T-helper 2 cell treated with Interferon-gamma antibody and Interleukin-4, amounts not matched to agents 5 μg/mL and 100 μg/mL, for 36 hours (primary cell): ENCODE data around the gene NUP214.
"Not testable (repeated sequence)": the region's sequence is repeated elsewhere in the genome, so short reads cannot be mapped to it uniquely, and the experiment has no call there.

ENCODE experiments used
- DNase-seq: peaks from one replicate; pipeline ENCODE4 v3.0.0; 2021; ENCODE audit warnings: low spot score
- H3K27ac Mint-ChIP-seq: one replicate; pipeline ENCODE4 v1.8.0; 2021; ENCODE audit warnings: mild to moderate bottlenecking, mixed read lengths
- H3K27me3 Mint-ChIP-seq: one replicate; pipeline ENCODE4 v1.8.0; 2021; ENCODE audit warnings: low read depth, mixed read lengths
- H3K36me3 Mint-ChIP-seq: one replicate; pipeline ENCODE4 v1.8.0; 2021; ENCODE audit warnings: low read depth, mixed read lengths
- H3K4me1 Mint-ChIP-seq: one replicate; pipeline ENCODE4 v1.8.0; 2021; ENCODE audit warnings: low read depth, mixed read lengths
- H3K4me3 Mint-ChIP-seq: one replicate; pipeline ENCODE4 v1.8.0; 2022; ENCODE audit warnings: mild to moderate bottlenecking, moderate library complexity, mixed read lengths
- H3K9me3 Mint-ChIP-seq: one replicate; pipeline ENCODE4 v1.8.0; 2021; ENCODE audit warnings: mixed read lengths

NUP214 gene

DNA sequence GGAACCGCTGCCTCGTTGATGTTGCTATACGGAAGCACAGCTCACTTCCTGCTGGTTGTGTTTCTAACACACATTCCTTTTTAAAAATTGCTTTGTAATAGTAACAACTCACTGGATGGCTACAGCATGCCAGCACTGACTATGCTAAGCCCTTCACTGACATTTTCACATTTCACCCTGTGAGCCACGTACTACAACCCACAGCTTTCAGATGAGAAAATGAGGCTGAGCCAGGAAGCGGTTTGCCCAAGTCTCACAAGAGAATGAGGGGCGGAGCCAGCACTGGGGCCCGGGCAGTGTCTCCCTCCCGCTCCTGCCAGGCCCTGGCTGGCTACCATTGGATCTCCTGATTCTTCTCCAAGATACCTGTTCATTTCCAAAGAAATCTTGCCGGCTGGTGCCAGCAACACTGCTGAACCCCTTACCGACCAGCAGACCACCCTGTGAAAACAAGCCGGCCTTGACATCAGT is 112.6 kb downstream of the NUP214 start:
- DNase-seq, result peak; percentile 87
- Mint-ChIP-seq H3K9me3 (peaks cover 3% of the 10 kb centered on the region), H3K4me1 (peaks cover 31% of the 10 kb centered on the region), H3K36me3 (peaks cover 23% of the 10 kb centered on the region), H3K4me3 (peak overlapping the region; percentile 77), H3K27me3 (no peaks in the 10 kb centered on the region), H3K27ac (peak overlapping the region; percentile 90)

DNA sequence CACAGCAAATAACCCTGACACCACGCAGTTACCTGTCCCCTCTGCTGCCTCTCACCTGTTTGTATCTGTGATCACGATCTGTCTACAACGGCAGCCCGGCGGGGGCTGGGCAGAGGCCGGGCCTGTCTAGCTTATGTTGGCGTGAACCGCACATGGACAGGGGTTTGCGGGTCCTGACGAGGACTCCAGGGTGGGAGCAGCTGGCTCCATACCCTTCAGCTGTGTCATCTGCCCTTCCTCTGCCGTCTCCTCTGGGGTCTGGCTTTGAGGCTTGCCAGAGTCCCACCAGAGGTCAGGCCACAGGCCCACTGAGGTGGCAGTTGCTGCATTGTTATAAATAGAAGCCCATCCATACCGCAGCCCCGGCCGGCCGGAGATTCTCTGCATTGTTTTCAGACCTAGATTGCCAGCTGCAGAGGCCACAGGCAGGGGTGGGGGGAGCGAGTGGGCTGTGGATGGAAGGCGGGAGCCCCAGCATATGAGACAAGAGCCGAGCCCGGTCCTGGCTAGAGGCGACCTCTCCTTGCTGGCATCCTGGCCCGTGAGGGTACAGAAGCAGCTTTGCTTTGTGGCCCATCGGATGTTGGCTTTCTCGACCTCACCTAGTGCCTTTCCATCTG is 113.1 kb downstream of the NUP214 start:
- H3K9me3 Mint-ChIP-seq, result peaks cover 6% of the 10 kb centered on the region
- H3K27ac Mint-ChIP-seq, result peak overlapping the region; percentile 90
- peaks cover 21% of the 10 kb centered on the region for H3K36me3 Mint-ChIP-seq
- H3K27me3 Mint-ChIP-seq, result no peaks in the 10 kb centered on the region
- peaks cover 28% of the 10 kb centered on the region for H3K4me1 Mint-ChIP-seq
- DNase-seq, result no peak
- peak overlapping the region; percentile 77 for H3K4me3 Mint-ChIP-seq

DNA sequence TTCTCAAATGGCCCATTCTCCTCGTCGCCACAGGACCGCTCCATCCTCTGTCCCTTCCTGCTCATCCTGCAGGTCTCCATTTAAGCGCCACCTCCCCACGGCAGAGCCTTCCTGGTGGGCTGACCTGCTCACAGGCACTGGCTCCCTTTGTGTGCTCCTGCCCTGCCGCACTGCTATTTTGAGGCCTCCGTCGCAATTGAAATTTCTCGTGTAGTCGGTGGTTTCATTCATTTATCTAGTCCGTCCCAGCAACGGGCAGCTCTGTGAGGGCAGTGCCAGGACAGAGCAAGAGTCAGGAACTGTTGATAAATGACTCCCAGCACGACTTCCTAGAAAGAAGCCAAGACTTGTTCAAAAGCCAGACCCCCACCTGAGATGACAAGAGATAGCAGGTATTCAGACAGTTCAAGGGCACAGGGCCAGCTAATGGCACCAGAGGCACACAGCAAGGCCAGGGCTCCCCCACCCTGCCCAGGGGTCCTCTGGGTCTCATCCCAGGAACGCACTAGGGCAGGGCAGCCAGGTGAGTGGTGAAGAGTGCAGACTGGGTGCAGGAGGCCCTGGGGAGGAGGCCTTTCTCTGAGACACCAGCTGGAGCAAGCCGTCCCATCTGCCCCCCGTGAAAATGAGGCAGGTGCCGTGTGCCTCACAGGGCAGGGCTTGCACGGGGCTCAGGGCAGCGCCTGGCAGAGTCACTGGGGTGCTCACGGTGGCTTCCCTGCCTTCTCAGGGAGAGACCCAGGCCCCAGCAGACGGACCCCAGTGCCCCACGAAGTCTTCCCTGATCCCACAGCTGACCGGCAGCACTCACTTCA is 114.0 kb downstream of the NUP214 start:
- Mint-ChIP-seq H3K27me3 (no peaks in the 10 kb centered on the region), H3K36me3 (peaks cover 14% of the 10 kb centered on the region), H3K4me3 (peak overlapping the region; percentile 19), H3K4me1 (peaks cover 22% of the 10 kb centered on the region), H3K27ac (peak overlapping the region; percentile 81), H3K9me3 (peaks cover 6% of the 10 kb centered on the region)
- DNase-seq, result no peak

DNA sequence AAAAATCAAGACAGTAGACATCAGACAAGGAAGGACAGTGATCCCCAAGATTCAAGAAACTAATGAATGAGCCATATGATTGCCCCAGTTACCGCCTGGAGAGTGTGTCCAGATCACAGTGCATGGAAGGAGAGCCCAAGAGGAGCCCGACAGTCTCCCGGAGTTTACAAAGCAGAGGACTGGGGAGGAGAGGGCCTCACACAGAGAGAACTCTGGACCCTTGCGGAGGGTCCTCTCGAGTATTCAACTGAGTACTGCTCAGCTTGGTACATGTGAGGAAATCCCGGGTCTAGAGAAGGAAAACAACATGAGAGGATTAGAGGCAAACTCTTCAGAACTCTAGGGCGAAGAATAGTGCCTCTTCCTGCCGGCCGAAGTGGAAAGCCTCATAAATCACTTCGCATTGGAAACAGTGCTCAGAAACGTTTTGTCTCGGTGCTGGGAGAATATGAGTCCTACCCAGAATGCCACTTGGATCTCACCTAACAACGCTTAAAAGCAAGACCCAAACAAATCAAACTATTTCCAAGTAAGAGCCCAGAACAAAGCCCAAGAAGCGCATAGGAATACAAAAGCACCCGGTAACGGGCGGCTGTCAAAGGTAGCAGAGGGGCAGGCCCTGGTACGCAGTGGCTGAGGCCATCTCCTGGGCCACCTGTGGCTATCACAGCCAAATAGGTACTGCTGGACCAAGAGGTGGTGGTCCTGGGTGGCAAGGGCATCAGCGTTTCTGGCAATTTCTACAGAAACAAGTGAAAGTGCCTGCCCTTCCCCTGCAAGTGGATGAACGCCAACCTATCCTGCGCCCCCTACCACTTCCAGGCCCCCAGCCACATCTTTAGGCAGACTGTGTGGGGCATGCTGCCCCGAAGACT is 114.9 kb downstream of the NUP214 start:
- Mint-ChIP-seq H3K27me3 (no peaks in the 10 kb centered on the region), H3K9me3 (peaks cover 6% of the 10 kb centered on the region), H3K4me1 (peaks cover 21% of the 10 kb centered on the region), H3K4me3 (no peak overlapping the region), H3K36me3 (peaks cover 9% of the 10 kb centered on the region), H3K27ac (no peak overlapping the region)
- no peak for DNase-seq

DNA sequence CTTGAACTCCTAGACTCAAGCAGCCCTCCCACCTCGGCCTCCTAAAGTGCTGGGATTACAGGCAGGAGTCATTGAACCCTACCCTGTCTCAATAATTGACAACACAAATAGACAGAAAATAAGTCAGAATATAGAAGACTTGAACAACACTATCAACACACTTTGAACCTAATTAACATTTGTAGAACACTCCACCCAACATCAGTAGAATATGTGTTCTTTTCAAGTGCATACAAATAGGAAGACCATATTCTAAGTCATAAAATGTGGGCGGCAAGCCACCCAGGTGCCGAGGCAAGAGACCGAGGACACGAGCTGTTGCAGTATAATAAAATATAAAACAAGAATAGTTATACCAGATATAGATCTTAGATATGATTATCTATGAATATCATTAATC is 118.9 kb downstream of the NUP214 start:
- not testable (repeated sequence) for H3K4me3 Mint-ChIP-seq, H3K27me3 Mint-ChIP-seq, H3K27ac Mint-ChIP-seq, H3K36me3 Mint-ChIP-seq, H3K4me1 Mint-ChIP-seq, DNase-seq, H3K9me3 Mint-ChIP-seq

DNA sequence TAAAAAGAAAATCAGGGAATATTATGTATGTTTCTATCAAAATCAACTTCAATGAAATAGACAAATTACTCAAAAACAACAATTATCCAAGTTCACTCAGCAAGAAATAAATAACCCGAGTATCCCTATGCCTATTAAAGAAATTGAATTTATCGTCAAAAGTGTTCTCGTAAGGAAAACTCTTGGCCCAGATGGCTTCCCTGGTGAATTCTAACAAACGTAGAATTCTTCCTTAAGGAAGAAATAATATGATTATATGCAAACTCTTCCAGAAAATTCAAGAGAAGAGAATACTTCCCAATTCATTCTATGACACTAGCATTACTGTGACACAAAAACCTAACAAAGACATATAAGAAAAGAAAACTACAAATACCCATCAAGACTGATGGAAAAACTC is 121.2 kb downstream of the NUP214 start:
- no peaks in the 10 kb centered on the region for H3K27me3 Mint-ChIP-seq
- DNase-seq, result no peak
- peaks cover 6% of the 10 kb centered on the region for H3K9me3 Mint-ChIP-seq
- H3K4me3 Mint-ChIP-seq, result no peak overlapping the region
- no peak overlapping the region for H3K27ac Mint-ChIP-seq
- H3K4me1 Mint-ChIP-seq, result peaks cover 6% of the 10 kb centered on the region
- H3K36me3 Mint-ChIP-seq, result peaks cover 8% of the 10 kb centered on the region

DNA sequence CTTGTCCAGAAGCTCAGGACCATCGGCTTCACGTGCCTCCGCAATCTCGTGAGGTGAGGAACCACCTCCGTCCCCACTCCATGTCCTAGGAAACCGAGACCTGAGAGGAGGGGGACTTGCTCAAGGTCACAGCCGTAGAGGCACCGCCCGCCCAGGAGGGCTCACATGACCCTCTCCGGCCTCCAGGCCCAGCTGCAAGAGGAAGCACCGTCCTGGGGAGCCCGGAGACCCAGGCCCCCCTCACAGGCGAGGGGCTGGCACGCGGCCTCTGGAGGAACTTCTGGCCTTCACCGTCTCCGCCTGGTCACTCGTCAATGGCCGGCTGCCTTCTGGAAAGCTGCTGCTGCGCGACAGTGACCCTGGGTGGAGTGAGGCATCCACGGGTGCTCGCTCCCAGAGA is 126.7 kb downstream of the NUP214 start:
- Mint-ChIP-seq H3K27me3 (no peaks in the 10 kb centered on the region), H3K4me3 (peak overlapping the region; percentile 89), H3K9me3 (no peaks in the 10 kb centered on the region), H3K36me3 (peaks cover 6% of the 10 kb centered on the region), H3K27ac (peak overlapping the region; percentile 97), H3K4me1 (peaks cover 44% of the 10 kb centered on the region)
- DNase-seq, result no peak

DNA sequence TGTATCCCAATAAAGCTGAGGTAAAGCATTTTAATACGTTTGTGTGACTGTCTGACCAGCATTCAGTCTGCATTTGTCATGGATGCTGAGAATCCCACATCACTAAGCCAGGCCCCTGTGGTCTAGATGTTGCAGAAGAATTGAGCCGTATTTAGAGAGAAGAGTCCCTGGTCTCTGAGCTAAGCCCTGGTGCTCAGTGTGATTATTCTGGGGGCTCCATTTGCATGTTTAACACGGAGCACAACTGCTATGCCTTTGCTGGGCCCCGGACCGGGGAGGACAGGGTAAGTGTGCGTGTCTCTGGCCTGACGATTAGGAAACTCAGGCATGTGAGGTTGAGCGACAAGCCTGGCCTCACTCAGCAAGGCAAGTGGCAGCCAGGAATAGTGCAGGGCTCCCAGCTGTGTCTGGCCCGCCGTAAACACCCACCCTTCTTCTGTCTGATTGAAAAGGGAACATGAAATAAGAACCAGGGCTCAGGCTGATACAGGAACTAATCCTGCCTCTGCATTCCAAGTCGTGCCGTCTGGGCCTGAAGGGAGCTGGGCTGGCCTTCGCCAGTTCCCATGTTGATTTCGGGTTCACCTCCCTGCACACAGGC is 128.6 kb downstream of the NUP214 start:
- DNase-seq, result no peak
- H3K4me1 Mint-ChIP-seq, result peaks cover 50% of the 10 kb centered on the region

DNA sequence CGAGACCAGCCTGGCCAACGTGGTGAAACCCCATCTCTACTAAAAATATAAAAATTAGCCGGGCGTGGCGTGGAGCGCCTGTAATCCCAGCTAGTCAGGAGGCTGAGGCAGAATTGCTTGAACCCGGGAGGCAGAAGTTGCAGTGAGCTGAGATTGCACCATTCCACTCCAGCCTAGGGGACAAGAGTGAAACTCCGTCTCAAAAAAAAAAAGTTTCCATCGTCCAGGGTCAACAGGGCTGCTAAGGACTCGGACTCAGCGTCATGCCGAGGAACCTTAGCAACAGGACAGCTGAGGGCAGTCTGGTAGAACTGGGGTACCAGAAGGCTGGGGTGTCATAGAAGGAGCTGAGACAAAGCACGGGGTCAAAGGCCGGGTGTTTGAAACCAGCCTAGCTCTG is 129.2 kb downstream of the NUP214 start:
- Mint-ChIP-seq H3K27ac (peak overlapping the region; percentile 97), H3K4me1 (peaks cover 50% of the 10 kb centered on the region), H3K36me3 (peaks cover 17% of the 10 kb centered on the region), H3K9me3 (no peaks in the 10 kb centered on the region), H3K27me3 (no peaks in the 10 kb centered on the region), H3K4me3 (peak overlapping the region; percentile 34)
- DNase-seq, result no peak

More for the DNA sequence above, 128.6 kb downstream of the NUP214 start:
- Mint-ChIP-seq H3K27me3 (no peaks in the 10 kb centered on the region), H3K9me3 (no peaks in the 10 kb centered on the region), H3K36me3 (peaks cover 14% of the 10 kb centered on the region), H3K27ac (peak overlapping the region; percentile 97), H3K4me3 (peak overlapping the region; percentile 89)

DNA sequence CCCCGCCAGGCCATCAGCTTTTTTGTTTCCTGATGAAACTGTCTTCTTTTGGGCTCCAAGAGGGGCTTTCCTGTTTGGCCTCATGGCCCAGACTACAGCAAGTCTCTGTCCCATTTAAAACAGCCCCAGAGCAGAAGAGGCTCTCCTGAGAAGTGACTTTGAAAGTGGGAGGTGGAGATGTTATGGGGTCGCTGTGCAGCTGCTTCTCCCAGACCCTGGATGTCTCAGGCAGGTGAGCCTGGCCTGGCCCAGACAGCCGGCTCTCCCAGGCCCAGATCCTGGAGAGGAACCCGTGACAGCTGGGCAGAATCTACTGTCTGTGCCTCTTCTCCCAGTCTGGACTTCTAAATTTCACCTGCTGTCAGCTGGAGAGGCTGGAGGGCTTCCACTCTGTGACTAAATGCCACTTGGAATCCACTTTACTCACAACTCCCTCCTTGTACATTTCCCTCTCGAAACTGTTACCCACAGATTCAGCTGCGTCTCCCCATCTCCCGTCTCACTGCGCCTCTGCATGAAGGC is 130.4 kb downstream of the NUP214 start:
- Mint-ChIP-seq H3K4me3 (peak overlapping the region; percentile 82), H3K4me1 (peaks cover 50% of the 10 kb centered on the region), H3K9me3 (no peaks in the 10 kb centered on the region), H3K27ac (peak overlapping the region; percentile 98), H3K36me3 (peaks cover 25% of the 10 kb centered on the region), H3K27me3 (no peaks in the 10 kb centered on the region)
- no peak for DNase-seq

DNA sequence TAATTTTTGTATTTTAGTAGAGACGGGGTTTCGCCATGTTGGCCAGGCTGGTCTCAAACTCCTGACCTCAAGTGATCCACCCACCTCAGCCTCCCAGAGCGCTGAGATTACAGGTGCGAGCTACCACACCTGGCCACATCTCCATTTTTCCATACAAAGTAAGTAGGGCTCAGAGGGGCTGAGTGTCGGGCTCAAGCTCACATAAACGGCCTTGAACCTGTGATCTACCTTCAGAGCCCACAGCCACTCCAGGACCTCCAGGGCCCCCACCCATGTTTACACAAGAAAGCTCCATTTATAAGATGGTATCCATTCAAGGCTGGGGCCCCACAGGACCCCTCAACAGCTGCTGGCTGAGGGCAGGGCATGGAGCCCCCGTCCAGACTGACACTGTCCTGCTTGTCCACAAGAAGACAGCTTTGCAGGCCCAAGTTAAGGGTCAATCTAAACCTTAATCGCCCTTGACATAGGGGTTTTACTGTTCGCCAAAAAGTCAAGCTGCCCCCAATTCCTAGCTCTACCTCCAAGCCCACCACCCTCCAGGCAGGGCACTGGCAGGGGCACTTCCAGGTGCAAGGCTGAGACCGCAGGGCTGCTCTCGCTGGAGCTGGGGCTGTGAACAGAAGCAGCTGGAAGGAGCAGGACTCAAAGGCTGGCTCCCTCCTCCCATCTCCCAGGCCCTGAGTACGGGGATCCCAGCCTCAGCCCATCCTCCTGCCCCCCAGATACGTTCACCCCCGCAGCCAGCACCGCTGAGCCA is 132.1 kb downstream of the NUP214 start:
- Mint-ChIP-seq H3K4me3 (peak overlapping the region; percentile 82), H3K36me3 (peaks cover 30% of the 10 kb centered on the region), H3K9me3 (no peaks in the 10 kb centered on the region), H3K27me3 (no peaks in the 10 kb centered on the region), H3K27ac (peak overlapping the region; percentile 87), H3K4me1 (peaks cover 49% of the 10 kb centered on the region)
- DNase-seq, result no peak

DNA sequence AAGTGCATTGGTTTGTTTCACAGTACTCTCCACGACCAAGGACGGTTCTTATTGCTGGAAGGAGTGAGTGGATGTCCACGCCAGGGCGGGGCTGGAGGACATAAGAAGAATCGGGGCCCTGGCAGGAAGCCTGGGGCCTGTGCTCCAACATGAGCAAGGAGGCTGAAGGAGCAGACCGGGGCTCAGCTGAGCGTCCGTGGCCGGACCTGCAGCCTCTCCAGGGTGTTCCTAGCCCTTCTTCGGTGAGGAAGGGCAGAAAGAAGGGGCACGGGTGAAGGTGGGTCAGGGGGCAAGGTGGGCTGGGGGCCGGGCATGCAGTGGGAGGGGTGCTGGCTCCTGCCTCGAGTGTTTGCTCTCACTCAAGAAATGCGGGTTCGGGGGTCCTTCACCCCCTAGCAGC is 132.8 kb downstream of the NUP214 start:
- DNase-seq, result no peak
- H3K27ac Mint-ChIP-seq, result peak overlapping the region; percentile 87
- peaks cover 37% of the 10 kb centered on the region for H3K36me3 Mint-ChIP-seq
- H3K27me3 Mint-ChIP-seq, result no peaks in the 10 kb centered on the region
- no peaks in the 10 kb centered on the region for H3K9me3 Mint-ChIP-seq
- H3K4me1 Mint-ChIP-seq, result peaks cover 48% of the 10 kb centered on the region
- no peak overlapping the region for H3K4me3 Mint-ChIP-seq
